ENCODE results near the gene LGALS16.
"Not testable (repeated sequence)": the region's sequence is repeated elsewhere in the genome, so short reads cannot be mapped to it uniquely, and the experiment has no call there.

DNA sequence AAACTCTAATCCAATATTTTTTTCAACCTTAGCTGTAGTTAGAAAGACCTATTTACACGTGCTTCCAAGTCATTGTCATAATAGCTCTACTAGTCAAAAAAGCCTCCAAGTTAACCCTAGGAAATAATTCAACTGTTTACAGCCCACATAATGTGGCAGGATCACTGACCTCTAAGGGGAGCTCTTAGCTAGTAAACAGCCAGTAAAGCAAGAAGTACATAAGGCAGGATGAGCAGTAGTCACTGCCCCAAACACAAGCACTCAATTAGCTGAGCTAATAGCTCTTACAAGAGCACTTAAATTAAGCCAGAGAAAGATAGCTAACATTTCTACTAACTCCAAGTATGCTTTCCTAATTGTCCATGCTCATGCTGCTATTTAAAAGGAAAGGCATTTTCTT lies 18.1 kb downstream of the LGALS16 start:
- TF ChIP-seq POLR2AphosphoS5 (IDR thresholded peaks at IDR 0.05; ENCODE audit: insufficient read depth, low read depth, low read length); GATA2 (IDR thresholded peaks at IDR 0.05; ENCODE audit: insufficient read depth, insufficient read length, low read depth, low read length): not testable (repeated sequence)
- TF ChIP-seq, protein P1, sequence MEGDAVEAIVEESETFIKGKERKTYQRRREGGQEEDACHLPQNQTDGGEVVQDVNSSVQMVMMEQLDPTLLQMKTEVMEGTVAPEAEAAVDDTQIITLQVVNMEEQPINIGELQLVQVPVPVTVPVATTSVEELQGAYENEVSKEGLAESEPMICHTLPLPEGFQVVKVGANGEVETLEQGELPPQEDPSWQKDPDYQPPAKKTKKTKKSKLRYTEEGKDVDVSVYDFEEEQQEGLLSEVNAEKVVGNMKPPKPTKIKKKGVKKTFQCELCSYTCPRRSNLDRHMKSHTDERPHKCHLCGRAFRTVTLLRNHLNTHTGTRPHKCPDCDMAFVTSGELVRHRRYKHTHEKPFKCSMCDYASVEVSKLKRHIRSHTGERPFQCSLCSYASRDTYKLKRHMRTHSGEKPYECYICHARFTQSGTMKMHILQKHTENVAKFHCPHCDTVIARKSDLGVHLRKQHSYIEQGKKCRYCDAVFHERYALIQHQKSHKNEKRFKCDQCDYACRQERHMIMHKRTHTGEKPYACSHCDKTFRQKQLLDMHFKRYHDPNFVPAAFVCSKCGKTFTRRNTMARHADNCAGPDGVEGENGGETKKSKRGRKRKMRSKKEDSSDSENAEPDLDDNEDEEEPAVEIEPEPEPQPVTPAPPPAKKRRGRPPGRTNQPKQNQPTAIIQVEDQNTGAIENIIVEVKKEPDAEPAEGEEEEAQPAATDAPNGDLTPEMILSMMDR (IDR thresholded peaks at IDR 0.05; ENCODE audit: extremely low read depth in 1 of 2, insufficient read depth in 1 of 2, low read depth in 1 of 2, low read length in 2 of 2) = not testable (repeated sequence)

Measured in endothelial cell of umbilical vein (primary cell).